Esophagus squamous epithelium (tissue), 4 donors: ENCODE measurements around the gene HMX3.

Source experiments
- POLR2A ChIP-seq, 4 donors: fragments of 450-650 bp; IDR thresholded peaks; one replicate each; pipeline ENCODE4 v1.6.1; 2017; ENCODE audit warnings: antibody characterized with exemption in 4 of 4, mild to moderate bottlenecking in 4 of 4, moderate library complexity in 3 of 4
- TF ChIP-seq, protein P1 (sequence below), 6 experiments: fragments of 450-650 bp in 4 of 6; fragments of 200-600 bp in 2 of 6; sonication (generic) in 2 of 6; IDR thresholded peaks; one replicate each; pipeline ENCODE4 v1.5.1; 2016 to 2019; ENCODE audit warnings: antibody characterized with exemption in 6 of 6, mild to moderate bottlenecking in 4 of 6, moderate library complexity in 4 of 6

DNA sequence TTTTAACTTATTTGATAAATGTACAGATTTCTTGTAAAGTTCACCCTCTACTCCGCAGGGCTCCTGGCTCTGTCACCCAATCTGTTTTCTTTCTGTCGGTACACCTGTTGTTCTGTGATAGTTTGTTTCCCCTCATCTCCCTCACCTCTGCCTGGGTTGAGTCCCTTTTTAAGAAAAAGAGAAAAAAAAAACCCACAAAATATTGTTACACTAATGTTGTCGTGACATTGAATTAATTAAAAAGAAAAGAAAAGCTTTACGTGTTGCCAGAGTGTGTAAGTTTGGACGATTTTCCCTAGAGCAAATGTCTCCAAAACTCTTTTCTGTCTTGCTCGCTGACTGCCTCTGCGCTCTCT, 3.4 kb downstream of the HMX3 start:
- TF ChIP-seq, protein P1, sequence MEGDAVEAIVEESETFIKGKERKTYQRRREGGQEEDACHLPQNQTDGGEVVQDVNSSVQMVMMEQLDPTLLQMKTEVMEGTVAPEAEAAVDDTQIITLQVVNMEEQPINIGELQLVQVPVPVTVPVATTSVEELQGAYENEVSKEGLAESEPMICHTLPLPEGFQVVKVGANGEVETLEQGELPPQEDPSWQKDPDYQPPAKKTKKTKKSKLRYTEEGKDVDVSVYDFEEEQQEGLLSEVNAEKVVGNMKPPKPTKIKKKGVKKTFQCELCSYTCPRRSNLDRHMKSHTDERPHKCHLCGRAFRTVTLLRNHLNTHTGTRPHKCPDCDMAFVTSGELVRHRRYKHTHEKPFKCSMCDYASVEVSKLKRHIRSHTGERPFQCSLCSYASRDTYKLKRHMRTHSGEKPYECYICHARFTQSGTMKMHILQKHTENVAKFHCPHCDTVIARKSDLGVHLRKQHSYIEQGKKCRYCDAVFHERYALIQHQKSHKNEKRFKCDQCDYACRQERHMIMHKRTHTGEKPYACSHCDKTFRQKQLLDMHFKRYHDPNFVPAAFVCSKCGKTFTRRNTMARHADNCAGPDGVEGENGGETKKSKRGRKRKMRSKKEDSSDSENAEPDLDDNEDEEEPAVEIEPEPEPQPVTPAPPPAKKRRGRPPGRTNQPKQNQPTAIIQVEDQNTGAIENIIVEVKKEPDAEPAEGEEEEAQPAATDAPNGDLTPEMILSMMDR (IDR thresholded peaks at IDR 0.05) = no peak
- TF ChIP-seq POLR2A (IDR thresholded peaks at IDR 0.05) = no peak
